Measurements from ENCODE around the gene SLC37A3. TPM values are rescaled to one million over a fixed set of nuclear protein-coding genes. Genes with fewer than 3 reads are reported as not detected.

Gene SLC37A3
- total and polyA plus RNA-seq, 2 donors (not counting 1 experiment from before 2014, with no cell fraction given), result 9.1 to 20.1 TPM

GRCh38 chr7:140289804-140290203 lies 108.5 kb downstream of the SLC37A3 start:
- Mint-ChIP-seq H3K27ac (no peak overlapping the region), H3K9me3 (ENCODE audit: insufficient read depth) (no peaks in the 10 kb centered on the region), H3K27me3 (peaks cover 3% of the 10 kb centered on the region), H3K4me3 (no peak overlapping the region), H3K4me1 (peaks cover 4% of the 10 kb centered on the region)
- H3K9me3 ChIP-seq (ENCODE audit: control extremely low read depth in 1 of 3, control insufficient read depth in 2 of 3, insufficient read depth in 1 of 3, low read length in 2 of 3), result no peaks in the 10 kb centered on the region
- H3K27me3 ChIP-seq (replicated peaks in 1 of 4; ENCODE audit: control extremely low read depth in 1 of 4, control insufficient read depth in 3 of 4, insufficient read depth in 4 of 4, low read length in 3 of 4), result no peaks in the 10 kb centered on the region
- DNase-seq (no peak), ATAC-seq (ENCODE audit: low read depth) (no peak)
- no peak overlapping the region for H3K4me3 ChIP-seq (ENCODE audit: control extremely low read depth in 1 of 5, extremely low read depth in 1 of 5, insufficient read depth in 1 of 5, low read depth in 2 of 5, low read length in 4 of 5)
- H3K4me2 ChIP-seq (replicated peaks; ENCODE audit: low read depth, low read length, poor library complexity, severe bottlenecking), result no peak overlapping the region
- no peak overlapping the region for H2AFZ ChIP-seq (ENCODE audit: insufficient read depth, low read depth, low read length, poor library complexity, severe bottlenecking)
- H3K36me3 ChIP-seq (replicated peaks in 1 of 2; ENCODE audit: control extremely low read depth in 1 of 2, control insufficient read depth in 1 of 2, extremely low read depth in 1 of 2, insufficient read depth in 2 of 2, low read length in 1 of 2), result no peaks in the 10 kb centered on the region
- TF ChIP-seq CTCF (IDR thresholded peaks at IDR 0.05) (no peak), EZH2 (IDR thresholded peaks at IDR 0.05; ENCODE audit: borderline replicate concordance, insufficient read depth, low read depth, low read length, poor library complexity, severe bottlenecking) (no peak)
- intact Hi-C loops (cut with micrococcal nuclease), result no loop called here
- H3K9ac ChIP-seq (ENCODE audit: low read length), result no peak overlapping the region
- no peaks in the 10 kb centered on the region for H3K79me2 ChIP-seq (ENCODE audit: control insufficient read depth, insufficient read depth, low read length)
- CTCF ChIA-PET, result no interaction called here
- no peaks in the 10 kb centered on the region for H3K4me1 ChIP-seq (ENCODE audit: control insufficient read depth in 2 of 2, insufficient read depth in 2 of 2, low read length in 2 of 2)
- 93% methylated on average over 5 of the region's 6 CpGs for WGBS (ENCODE audit: insufficient coverage)
- H4K20me1 ChIP-seq (ENCODE audit: control insufficient read depth, insufficient read depth, low read length, poor library complexity, severe bottlenecking), result no peaks in the 10 kb centered on the region
- H3K27ac ChIP-seq (ENCODE audit: low read length in 2 of 2), result no peak overlapping the region
- POLR2A ChIA-PET, result no interaction called here

GRCh38 chr7:140287988-140288387 lies 110.3 kb downstream of the SLC37A3 start:
- Histone ChIP-seq H3K27ac (ENCODE audit: low read length in 2 of 2) (no peak overlapping the region), H3K9ac (ENCODE audit: low read length) (no peak overlapping the region), H4K20me1 (ENCODE audit: control insufficient read depth, insufficient read depth, low read length, poor library complexity, severe bottlenecking) (no peaks in the 10 kb centered on the region), H3K36me3 (replicated peaks in 1 of 2; ENCODE audit: control extremely low read depth in 1 of 2, control insufficient read depth in 1 of 2, extremely low read depth in 1 of 2, insufficient read depth in 2 of 2, low read length in 1 of 2) (no peaks in the 10 kb centered on the region), H3K4me1 (ENCODE audit: control insufficient read depth in 2 of 2, insufficient read depth in 2 of 2, low read length in 2 of 2) (no peaks in the 10 kb centered on the region), H3K79me2 (ENCODE audit: control insufficient read depth, insufficient read depth, low read length) (no peaks in the 10 kb centered on the region), H3K27me3 (replicated peaks in 1 of 4; ENCODE audit: control extremely low read depth in 1 of 4, control insufficient read depth in 3 of 4, insufficient read depth in 4 of 4, low read length in 3 of 4) (no peaks in the 10 kb centered on the region), H3K4me3 (ENCODE audit: control extremely low read depth in 1 of 5, extremely low read depth in 1 of 5, insufficient read depth in 1 of 5, low read depth in 2 of 5, low read length in 4 of 5) (no peak overlapping the region), H2AFZ (ENCODE audit: insufficient read depth, low read depth, low read length, poor library complexity, severe bottlenecking) (no peak overlapping the region), H3K9me3 (ENCODE audit: control extremely low read depth in 1 of 3, control insufficient read depth in 2 of 3, insufficient read depth in 1 of 3, low read length in 2 of 3) (peaks cover 0 to 10% (median 0%) of the 10 kb centered on the region in 3 donors), H3K4me2 (replicated peaks; ENCODE audit: low read depth, low read length, poor library complexity, severe bottlenecking) (no peak overlapping the region)
- intact Hi-C loops (cut with micrococcal nuclease), result no loop called here
- POLR2A ChIA-PET, result no interaction called here
- Mint-ChIP-seq H3K4me1 (no peaks in the 10 kb centered on the region), H3K27me3 (peaks cover 3% of the 10 kb centered on the region), H3K9me3 (ENCODE audit: insufficient read depth) (no peaks in the 10 kb centered on the region), H3K4me3 (no peak overlapping the region), H3K27ac (no peak overlapping the region)
- CTCF ChIA-PET, result no interaction called here
- TF ChIP-seq CTCF (IDR thresholded peaks at IDR 0.05) (no peak), EZH2 (IDR thresholded peaks at IDR 0.05; ENCODE audit: borderline replicate concordance, insufficient read depth, low read depth, low read length, poor library complexity, severe bottlenecking) (no peak)
- ATAC-seq (ENCODE audit: low read depth) (no peak), DNase-seq (no peak)
- WGBS (ENCODE audit: insufficient coverage), result 94% methylated on average over 2 of the region's 3 CpGs

Data from B cell (primary cell).